HCT116 (cell line): ENCODE results near the gene POLN.

Experiments
- ATF3 ChIP-seq: IDR thresholded peaks from 2 replicates; pipeline ENCODE4 v1.6.1; 2012
- CTCF ChIP-seq, 3 experiments: fragments of 200-600 bp in 1 of 3; sonication (generic) in 1 of 3; IDR thresholded peaks in 2 of 3; conservative IDR thresholded peaks in 1 of 3; 2 replicates each; pipeline ENCODE4 v1.5.1; 2012 to 2017; ENCODE audit warnings: low read depth in 2 of 3, low read length in 2 of 3, antibody characterized with exemption in 1 of 3, borderline replicate concordance in 1 of 3, control low read depth in 1 of 3, mild to moderate bottlenecking in 1 of 3, mixed read lengths in 1 of 3, mixed run types in 1 of 3, moderate library complexity in 1 of 3; ENCODE audit not compliant: insufficient read depth in 1 of 3
- ELF1 ChIP-seq: IDR thresholded peaks from 2 replicates; pipeline ENCODE4 v1.6.1; 2012; ENCODE audit warnings: low read depth, borderline replicate concordance
- EZH2 ChIP-seq: fragments of 200-600 bp; sonication (generic); IDR thresholded peaks from 2 replicates; pipeline ENCODE4 v1.6.1; 2017; ENCODE audit warnings: antibody characterized with exemption, mixed run types
- EZH2phosphoT487 ChIP-seq: fragments of 200-600 bp; IDR thresholded peaks from 2 replicates; pipeline ENCODE4 v1.6.1; 2018; ENCODE audit warnings: antibody characterized with exemption, borderline replicate concordance
- FOSL1 ChIP-seq: IDR thresholded peaks from 2 replicates; pipeline ENCODE4 v1.6.1; 2012; ENCODE audit warnings: low read depth
- MAX ChIP-seq: IDR thresholded peaks from 2 replicates; pipeline ENCODE4 v1.6.1; 2012
- POLR2A ChIP-seq: IDR thresholded peaks from 2 replicates; pipeline ENCODE4 v1.7.0; 2011; ENCODE audit warnings: borderline replicate concordance; ENCODE audit not compliant: insufficient read depth, insufficient read length; ENCODE audit errors: extremely low read depth
- POLR2AphosphoS5 ChIP-seq: IDR thresholded peaks from 2 replicates; pipeline ENCODE4 v1.6.1; 2011; ENCODE audit warnings: mild to moderate bottlenecking, low read depth, low read length, moderate library complexity
- RAD21 ChIP-seq: IDR thresholded peaks from 2 replicates; pipeline ENCODE4 v1.6.1; 2012; ENCODE audit warnings: low read depth, mild to moderate bottlenecking
- SIN3A ChIP-seq: IDR thresholded peaks from 2 replicates; pipeline ENCODE4 v1.6.1; 2012; ENCODE audit warnings: low read depth
- SP1 ChIP-seq: IDR thresholded peaks from 2 replicates; pipeline ENCODE4 v1.6.1; 2012; ENCODE audit warnings: low read depth
- TCF7L2 ChIP-seq: IDR thresholded peaks from 2 replicates; pipeline ENCODE4 v1.7.0; 2011; ENCODE audit warnings: borderline replicate concordance, inconsistent platforms; ENCODE audit not compliant: insufficient read depth, insufficient read length; ENCODE audit errors: extremely low read depth
- YY1 ChIP-seq: IDR thresholded peaks from 2 replicates; pipeline ENCODE4 v1.6.1; 2011; ENCODE audit warnings: low read length, low read depth, moderate library complexity, mild to moderate bottlenecking; ENCODE audit not compliant: insufficient replicate concordance; ENCODE audit errors: extremely low read depth

- no peak for TF ChIP-seq CTCF (IDR thresholded peaks at IDR 0.05 in 2 of 3, conservative IDR thresholded peaks at IDR 0.05 in 1 of 3; ENCODE audit: borderline replicate concordance in 1 of 3, insufficient read depth in 1 of 3, low read depth in 2 of 3, low read length in 2 of 3)
- TF ChIP-seq ELF1 = no peak
- TF ChIP-seq EZH2 = no peak
- no peak for TF ChIP-seq POLR2AphosphoS5
- peak; percentile 50; the same call in 1 of the 2 replicates for TF ChIP-seq MAX
- TF ChIP-seq POLR2A = no peak
- TF ChIP-seq YY1 = no peak
- TF ChIP-seq EZH2phosphoT487 = no peak
- no peak for TF ChIP-seq TCF7L2
- no peak for TF ChIP-seq RAD21
- no peak for TF ChIP-seq SP1
- no peak for TF ChIP-seq ATF3
- TF ChIP-seq FOSL1 = no peak
- no peak for TF ChIP-seq SIN3A
These were observed 146.5 kb downstream of the POLN start for GRCh38 chr4:2095236-2096072.
